ENCODE measurements around the gene MICAL3. TPM values are rescaled to one million over a fixed set of nuclear protein-coding genes. Genes with fewer than 3 reads are reported as not detected.

Gene MICAL3
- total and polyA plus RNA-seq, 9 of the 15 experiments (the other 6 are each of a cell fraction or from before 2014, with no cell fraction given), result 0.53 to 32.1 (median 12.3) TPM

DNA sequence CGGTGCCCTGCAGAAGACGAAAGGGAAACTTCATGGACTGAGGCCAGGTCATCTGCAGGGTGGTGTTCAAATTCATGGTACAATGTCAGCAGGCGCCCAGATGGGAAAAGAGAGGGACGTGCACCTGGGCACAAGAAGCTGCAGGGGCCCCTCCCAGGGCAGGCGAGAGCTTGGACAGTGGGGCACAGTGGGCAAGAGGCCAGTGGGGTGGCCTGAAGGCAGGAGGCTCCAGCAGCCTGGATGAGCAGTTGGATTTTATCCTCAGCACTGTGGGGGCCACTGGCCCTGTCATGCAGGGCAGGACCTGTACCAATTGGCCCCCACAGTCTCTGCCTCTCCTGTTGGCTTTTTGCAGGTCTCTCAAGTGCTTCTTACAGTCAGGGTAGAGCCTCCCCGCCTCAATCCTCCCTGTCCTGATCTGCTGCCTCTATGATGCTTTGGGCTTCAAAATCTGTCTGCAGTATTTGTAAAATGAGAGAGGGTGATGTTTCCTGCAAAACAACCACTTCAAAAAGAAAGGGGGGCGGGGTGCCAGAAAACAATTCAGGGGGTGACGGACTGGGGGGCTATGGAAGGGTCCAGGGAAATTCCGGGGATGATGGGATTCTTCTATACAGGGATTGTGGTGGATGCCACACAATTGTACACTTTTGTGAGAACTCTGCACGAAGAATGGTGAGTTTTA is 248.4 kb downstream of the MICAL3 start (continued):
- TF ChIP-seq, protein P1, sequence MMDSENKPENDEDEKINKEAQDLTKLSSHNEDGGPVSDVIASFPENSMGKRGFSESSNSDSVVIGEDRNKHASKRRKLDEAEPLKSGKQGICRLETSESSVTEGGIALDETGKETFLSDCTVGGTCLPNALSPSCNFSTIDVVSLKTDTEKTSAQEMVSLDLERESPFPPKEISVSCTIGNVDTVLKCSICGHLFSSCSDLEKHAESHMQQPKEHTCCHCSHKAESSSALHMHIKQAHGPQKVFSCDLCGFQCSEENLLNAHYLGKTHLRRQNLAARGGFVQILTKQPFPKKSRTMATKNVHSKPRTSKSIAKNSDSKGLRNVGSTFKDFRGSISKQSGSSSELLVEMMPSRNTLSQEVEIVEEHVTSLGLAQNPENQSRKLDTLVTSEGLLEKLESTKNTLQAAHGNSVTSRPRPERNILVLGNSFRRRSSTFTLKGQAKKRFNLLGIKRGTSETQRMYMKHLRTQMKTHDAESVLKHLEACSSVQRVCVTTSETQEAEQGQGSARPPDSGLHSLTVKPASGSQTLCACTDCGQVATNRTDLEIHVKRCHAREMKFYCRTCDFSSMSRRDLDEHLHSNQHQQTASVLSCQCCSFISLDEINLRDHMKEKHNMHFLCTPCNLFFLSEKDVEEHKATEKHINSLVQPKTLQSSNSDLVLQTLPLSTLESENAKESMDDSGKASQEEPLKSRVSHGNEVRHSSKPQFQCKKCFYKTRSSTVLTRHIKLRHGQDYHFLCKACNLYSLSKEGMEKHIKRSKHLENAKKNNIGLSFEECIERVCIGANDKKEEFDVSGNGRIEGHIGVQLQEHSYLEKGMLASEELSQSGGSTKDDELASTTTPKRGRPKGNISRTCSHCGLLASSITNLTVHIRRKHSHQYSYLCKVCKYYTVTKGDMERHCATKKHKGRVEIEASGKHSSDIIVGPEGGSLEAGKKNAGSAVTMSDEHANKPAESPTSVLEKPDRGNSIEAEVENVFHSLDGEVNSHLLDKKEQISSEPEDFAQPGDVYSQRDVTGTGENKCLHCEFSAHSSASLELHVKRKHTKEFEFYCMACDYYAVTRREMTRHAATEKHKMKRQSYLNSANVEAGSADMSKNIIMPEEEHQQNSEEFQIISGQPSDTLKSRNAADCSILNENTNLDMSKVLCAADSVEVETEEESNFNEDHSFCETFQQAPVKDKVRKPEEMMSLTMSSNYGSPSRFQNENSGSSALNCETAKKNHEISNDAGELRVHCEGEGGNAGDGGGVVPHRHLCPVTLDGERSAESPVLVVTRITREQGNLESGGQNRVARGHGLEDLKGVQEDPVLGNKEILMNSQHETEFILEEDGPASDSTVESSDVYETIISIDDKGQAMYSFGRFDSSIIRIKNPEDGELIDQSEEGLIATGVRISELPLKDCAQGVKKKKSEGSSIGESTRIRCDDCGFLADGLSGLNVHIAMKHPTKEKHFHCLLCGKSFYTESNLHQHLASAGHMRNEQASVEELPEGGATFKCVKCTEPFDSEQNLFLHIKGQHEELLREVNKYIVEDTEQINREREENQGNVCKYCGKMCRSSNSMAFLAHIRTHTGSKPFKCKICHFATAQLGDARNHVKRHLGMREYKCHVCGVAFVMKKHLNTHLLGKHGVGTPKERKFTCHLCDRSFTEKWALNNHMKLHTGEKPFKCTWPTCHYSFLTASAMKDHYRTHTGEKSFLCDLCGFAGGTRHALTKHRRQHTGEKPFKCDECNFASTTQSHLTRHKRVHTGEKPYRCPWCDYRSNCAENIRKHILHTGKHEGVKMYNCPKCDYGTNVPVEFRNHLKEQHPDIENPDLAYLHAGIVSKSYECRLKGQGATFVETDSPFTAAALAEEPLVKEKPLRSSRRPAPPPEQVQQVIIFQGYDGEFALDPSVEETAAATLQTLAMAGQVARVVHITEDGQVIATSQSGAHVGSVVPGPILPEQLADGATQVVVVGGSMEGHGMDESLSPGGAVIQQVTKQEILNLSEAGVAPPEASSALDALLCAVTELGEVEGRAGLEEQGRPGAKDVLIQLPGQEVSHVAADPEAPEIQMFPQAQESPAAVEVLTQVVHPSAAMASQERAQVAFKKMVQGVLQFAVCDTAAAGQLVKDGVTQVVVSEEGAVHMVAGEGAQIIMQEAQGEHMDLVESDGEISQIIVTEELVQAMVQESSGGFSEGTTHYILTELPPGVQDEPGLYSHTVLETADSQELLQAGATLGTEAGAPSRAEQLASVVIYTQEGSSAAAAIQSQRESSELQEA (IDR thresholded peaks at IDR 0.05; ENCODE audit: low read depth), result no peak
- TF ChIP-seq, protein P2, sequence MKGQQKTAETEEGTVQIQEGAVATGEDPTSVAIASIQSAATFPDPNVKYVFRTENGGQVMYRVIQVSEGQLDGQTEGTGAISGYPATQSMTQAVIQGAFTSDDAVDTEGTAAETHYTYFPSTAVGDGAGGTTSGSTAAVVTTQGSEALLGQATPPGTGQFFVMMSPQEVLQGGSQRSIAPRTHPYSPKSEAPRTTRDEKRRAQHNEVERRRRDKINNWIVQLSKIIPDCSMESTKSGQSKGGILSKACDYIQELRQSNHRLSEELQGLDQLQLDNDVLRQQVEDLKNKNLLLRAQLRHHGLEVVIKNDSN (CRISPR knock-in tag; IDR thresholded peaks at IDR 0.05), result no peak
- TF ChIP-seq SMARCA4 (IDR thresholded peaks at IDR 0.05) (no peak), YBX1 (IDR thresholded peaks at IDR 0.05) (no peak), SRSF9 (IDR thresholded peaks at IDR 0.05; ENCODE audit: borderline replicate concordance, low read depth, low read length) (no peak), MCM2 (IDR thresholded peaks at IDR 0.05; ENCODE audit: low read depth) (no peak), ZFP36 (IDR thresholded peaks at IDR 0.05; ENCODE audit: low read depth, low read length, partially characterized antibody) (no peak), CBX1 (IDR thresholded peaks at IDR 0.05; ENCODE audit: low read depth) (no peak)

Data from K562 (cell line).